ENCODE data around the gene DIP2B. TPM values are rescaled to one million over a fixed set of nuclear protein-coding genes. Genes with fewer than 3 reads are reported as not detected.

Gene DIP2B
- polyA plus RNA-seq, 1 of the 3 experiments (the other 2 are of a cell fraction) = 6.6 TPM

GRCh38 chr12:50725011-50725942 is 220.5 kb downstream of the DIP2B start:
- Histone ChIP-seq H2AFZ (ENCODE audit: low read depth) (no peak overlapping the region), H3K27me3 (ENCODE audit: insufficient read depth) (no peaks in the 10 kb centered on the region), H3K9ac (no peak overlapping the region), H3K9me2 (no peaks in the 10 kb centered on the region), H3K4me3 (ENCODE audit: low read depth in 2 of 2, low read length in 1 of 2) (no peak overlapping the region), H3K79me2 (ENCODE audit: insufficient read depth) (no peaks in the 10 kb centered on the region), H3K36me3 (replicated peaks in 1 of 2; ENCODE audit: control insufficient read depth in 1 of 2, insufficient read depth in 2 of 2, low read length in 1 of 2) (peaks cover 45 to 51% of the 10 kb centered on the region in 2 experiments), H4K20me1 (ENCODE audit: insufficient read depth) (no peaks in the 10 kb centered on the region), H3K27ac (ENCODE audit: low read depth in 2 of 2, low read length in 1 of 2) (no peak overlapping the region), H3K9me3 (no peaks in the 10 kb centered on the region), H3K4me1 (ENCODE audit: control insufficient read depth in 1 of 2, insufficient read depth in 2 of 2, low read depth in 1 of 2, low read length in 1 of 2) (no peaks in the 10 kb centered on the region), H3F3A (replicated peaks; ENCODE audit: insufficient read depth) (no peaks in the 10 kb centered on the region), H3K4me2 (no peak overlapping the region)
- WGBS (ENCODE audit: low lambda C conversion rate) = 91% methylated on average over 5 of the region's 5 CpGs
- TF ChIP-seq REST (IDR thresholded peaks at IDR 0.05; ENCODE audit: low read depth, low read length) (no peak), CTCF (IDR thresholded peaks at IDR 0.05) (no peak), FOXM1 (IDR thresholded peaks at IDR 0.05; ENCODE audit: low read depth) (no peak)
- no peak for DNase-seq
- ChIA-PET CTCF (interaction anchor here (0.5 to 2.1 kb wide), 3 partner anchors 9 to 221 kb away, joined by 3 to 6 read pairs (median 3); no protein-coding TSS in a partner anchor), POLR2A (no interaction called here)

GRCh38 chr12:50727466-50727865 is 222.7 kb downstream of the DIP2B start:
- no peak overlapping the region for H3K4me3 ChIP-seq (ENCODE audit: low read depth in 2 of 2, low read length in 1 of 2)
- POLR2A ChIA-PET = interaction anchor here (0.6 kb wide), 1 partner anchor 627 kb away, joined by 3 read pairs; no protein-coding TSS in a partner anchor
- H3K36me3 ChIP-seq (replicated peaks in 1 of 2; ENCODE audit: control insufficient read depth in 1 of 2, insufficient read depth in 2 of 2, low read length in 1 of 2) = peaks cover 35 to 64% of the 10 kb centered on the region in 2 experiments
- H3K27ac ChIP-seq (ENCODE audit: low read depth in 2 of 2, low read length in 1 of 2) = no peak overlapping the region
- WGBS (ENCODE audit: low lambda C conversion rate) = 100% methylated on average over 2 of the region's 2 CpGs
- H3K79me2 ChIP-seq (ENCODE audit: insufficient read depth) = no peaks in the 10 kb centered on the region
- H3K9me2 ChIP-seq = no peaks in the 10 kb centered on the region
- H3K9ac ChIP-seq = no peak overlapping the region
- no peaks in the 10 kb centered on the region for H3K27me3 ChIP-seq (ENCODE audit: insufficient read depth)
- no peak overlapping the region for H3K4me2 ChIP-seq
- no peaks in the 10 kb centered on the region for H3K9me3 ChIP-seq
- H4K20me1 ChIP-seq (ENCODE audit: insufficient read depth) = no peaks in the 10 kb centered on the region
- CTCF ChIA-PET = interaction anchor here (1.2 kb wide), 1 partner anchor 15 kb away, joined by 4 read pairs; no protein-coding TSS in a partner anchor
- no peaks in the 10 kb centered on the region for H3K4me1 ChIP-seq (ENCODE audit: control insufficient read depth in 1 of 2, insufficient read depth in 2 of 2, low read depth in 1 of 2, low read length in 1 of 2)
- H3F3A ChIP-seq (replicated peaks; ENCODE audit: insufficient read depth) = no peaks in the 10 kb centered on the region
- no peak overlapping the region for H2AFZ ChIP-seq (ENCODE audit: low read depth)
- no peak for DNase-seq
- TF ChIP-seq RFX5 (IDR thresholded peaks at IDR 0.05; ENCODE audit: low read length) (no peak), ZBTB33 (IDR thresholded peaks at IDR 0.05; ENCODE audit: borderline replicate concordance, low read depth) (no peak), CHD2 (IDR thresholded peaks at IDR 0.05; ENCODE audit: low read length, partially characterized antibody) (no peak), NFIC (IDR thresholded peaks at IDR 0.05; ENCODE audit: borderline replicate concordance) (no peak), ELF1 (IDR thresholded peaks at IDR 0.05) (no peak), TAF1 (IDR thresholded peaks at IDR 0.05; ENCODE audit: borderline replicate concordance, low read depth, low read length) (no peak), PBX3 (IDR thresholded peaks at IDR 0.05) (no peak), EZH2phosphoT487 (IDR thresholded peaks at IDR 0.05; ENCODE audit: borderline replicate concordance, low read depth) (no peak), CTCF (IDR thresholded peaks at IDR 0.05) (no peak), FOSL2 (IDR thresholded peaks at IDR 0.05; ENCODE audit: borderline replicate concordance, low read depth) (no peak), MEF2A (IDR thresholded peaks at IDR 0.05; ENCODE audit: borderline replicate concordance, low read depth) (no peak)
